Large intestine (tissue), 3 donors: ENCODE measurements around the gene XRCC6. TPM values are rescaled to one million over a fixed set of nuclear protein-coding genes. Genes with fewer than 3 reads are reported as not detected.
"Not testable (repeated sequence)": the region's sequence is repeated elsewhere in the genome, so short reads cannot be mapped to it uniquely, and the experiment has no call there.

Source experiments
- DNase-seq, 2 donors: peaks; one replicate each; pipeline versions ENCODE4 v3.0.0 to v3.0.0-alpha.2; 2013
- H3K27ac ChIP-seq: one replicate; pipeline ENCODE4 v1.5.1; 2013; ENCODE audit warnings: low read length
- H3K27me3 ChIP-seq: 2 replicates; pipeline ENCODE4 v1.6.1; 2013; ENCODE audit warnings: low read length; ENCODE audit not compliant: control insufficient read depth, insufficient read depth
- H3K36me3 ChIP-seq: 2 replicates; pipeline ENCODE4 v1.6.1; 2013; ENCODE audit warnings: low read length; ENCODE audit not compliant: control insufficient read depth, insufficient read depth
- H3K4me1 ChIP-seq: one replicate; pipeline ENCODE4 v1.6.1; 2013; ENCODE audit warnings: low read length; ENCODE audit not compliant: control insufficient read depth, insufficient read depth
- H3K4me3 ChIP-seq: one replicate; pipeline ENCODE4 v1.5.1; 2013; ENCODE audit warnings: low read length
- H3K9me3 ChIP-seq: one replicate; pipeline ENCODE4 v1.6.1; 2013; ENCODE audit warnings: mild to moderate bottlenecking, low read depth, low read length, moderate library complexity; ENCODE audit not compliant: control insufficient read depth
- WGBS: methylation state at CpG from one replicate; pipeline ENCODE4 v1.1.5; 2013; ENCODE audit warnings: low lambda C conversion rate; ENCODE audit not compliant: insufficient coverage; 5-methylcytosine and 5-hydroxymethylcytosine counted together
- polyA plus RNA-seq: library from polyadenylated mRNA; unstranded; fragments of 120-200 nt; gene quantifications from one replicate; pipeline ENCODE4 v1.2.1, GENCODE V29; 2013

XRCC6 gene
- polyA plus RNA-seq, 1 donor = 247 TPM

DNA sequence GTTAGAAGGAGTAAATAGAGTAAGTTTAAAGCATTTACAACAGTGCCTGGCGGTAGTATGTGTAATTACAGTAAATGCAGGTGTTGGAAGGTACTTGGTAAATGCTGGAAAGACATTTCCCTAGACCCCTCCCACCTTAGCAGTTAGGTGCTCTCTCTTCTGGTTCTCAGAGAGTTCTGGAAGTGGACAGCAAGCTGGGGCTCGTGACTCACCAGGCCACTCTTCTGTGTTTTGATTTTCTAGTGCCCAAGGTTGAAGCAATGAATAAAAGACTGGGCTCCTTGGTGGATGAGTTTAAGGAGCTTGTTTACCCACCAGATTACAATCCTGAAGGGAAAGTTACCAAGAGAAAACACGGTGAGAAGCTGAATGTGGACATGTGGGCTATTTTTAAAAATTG, 40.0 kb downstream of the XRCC6 start:
- WGBS = no CpG with 5 or more reads among the region's 3 CpGs
- no peak overlapping the region for H3K4me3 ChIP-seq
- H3K36me3 ChIP-seq = peaks cover 85% of the 10 kb centered on the region

GRCh38 chr22:41661713-41662112, 40.6 kb downstream of the XRCC6 start:
- H3K27ac ChIP-seq = no peak overlapping the region
- no peaks in the 10 kb centered on the region for H3K9me3 ChIP-seq
- H3K27me3 ChIP-seq = no peaks in the 10 kb centered on the region
- WGBS = 100% methylated on average over 1 of the region's 2 CpGs
- no peaks in the 10 kb centered on the region for H3K4me1 ChIP-seq
- H3K36me3 ChIP-seq = peaks cover 79% of the 10 kb centered on the region
- H3K4me3 ChIP-seq = no peak overlapping the region
- no peak for DNase-seq

More for the DNA sequence above, 40.0 kb downstream of the XRCC6 start:
- no peaks in the 10 kb centered on the region for H3K27me3 ChIP-seq
- H3K4me1 ChIP-seq = no peaks in the 10 kb centered on the region
- H3K27ac ChIP-seq = no peak overlapping the region
- DNase-seq = no peak
- H3K9me3 ChIP-seq = no peaks in the 10 kb centered on the region

- not testable (repeated sequence) for H3K4me1 ChIP-seq
- no CpG with 5 or more reads among the region's 9 CpGs for WGBS
These were observed 42.5 kb downstream of the XRCC6 start for GRCh38 chr22:41663594-41663993.

DNA sequence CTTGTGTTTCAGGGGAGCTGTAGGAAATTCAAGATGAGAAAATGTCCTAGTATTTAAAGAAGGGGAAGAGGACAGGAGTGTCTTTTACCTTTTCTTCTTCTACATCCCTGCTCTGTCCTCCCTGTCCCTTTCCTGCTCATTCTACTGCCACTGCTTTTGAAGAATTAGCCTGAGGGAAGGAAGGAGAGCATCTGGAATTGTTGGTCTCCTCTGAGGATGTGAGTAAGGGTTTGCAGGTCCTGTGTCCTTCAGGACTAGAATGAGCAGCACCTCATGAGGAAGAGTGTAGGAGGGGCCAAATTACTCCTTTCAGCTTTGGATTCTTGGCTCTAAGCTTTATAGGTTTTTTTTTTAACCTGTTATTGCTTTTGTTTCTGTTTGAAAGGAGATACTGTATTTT, 43.4 kb downstream of the XRCC6 start:
- Histone ChIP-seq H3K27me3 (no peaks in the 10 kb centered on the region), H3K4me1 (peaks cover 4% of the 10 kb centered on the region), H3K9me3 (no peaks in the 10 kb centered on the region), H3K36me3 (peaks cover 54% of the 10 kb centered on the region), H3K27ac (no peak overlapping the region), H3K4me3 (no peak overlapping the region)
- DNase-seq = no peak

More at GRCh38 chr22:41663594-41663993, 42.5 kb downstream of the XRCC6 start:
- H3K27ac ChIP-seq, H3K27me3 ChIP-seq, H3K4me3 ChIP-seq, DNase-seq, H3K9me3 ChIP-seq: not testable (repeated sequence)
- H3K36me3 ChIP-seq = peaks cover 62% of the 10 kb centered on the region

DNA sequence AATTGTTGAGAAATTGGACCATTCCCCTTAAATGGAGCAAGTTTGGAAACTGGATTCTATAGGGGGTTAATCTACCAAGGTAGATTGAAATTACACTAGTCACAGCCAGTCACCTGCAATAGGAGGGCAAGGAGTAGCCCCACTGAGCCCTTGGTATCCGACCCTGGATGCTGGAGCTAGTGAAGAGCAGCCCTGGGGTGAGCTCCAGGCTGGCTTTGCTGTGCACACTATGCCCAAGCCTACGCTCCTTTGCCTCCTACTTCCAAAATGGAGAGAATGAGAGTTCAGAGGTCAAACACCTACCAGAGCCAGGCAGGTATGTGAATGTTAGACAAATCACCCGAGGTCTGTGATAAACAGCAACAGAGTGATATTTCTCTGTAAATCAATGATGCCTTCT, 43.9 kb downstream of the XRCC6 start:
- no peak for DNase-seq
- Histone ChIP-seq H3K4me3 (no peak overlapping the region), H3K9me3 (no peaks in the 10 kb centered on the region), H3K27me3 (no peaks in the 10 kb centered on the region), H3K27ac (no peak overlapping the region), H3K4me1 (peaks cover 4% of the 10 kb centered on the region), H3K36me3 (peaks cover 50% of the 10 kb centered on the region)
- no CpG with 5 or more reads among the region's 3 CpGs for WGBS

GRCh38 chr22:41668971-41669911, 48.1 kb downstream of the XRCC6 start:
- no peak overlapping the region for H3K27ac ChIP-seq

GRCh38 chr22:41672096-41672495, 51.0 kb downstream of the XRCC6 start:
- not testable (repeated sequence) for H3K4me1 ChIP-seq, H3K27ac ChIP-seq, H3K4me3 ChIP-seq, H3K9me3 ChIP-seq, DNase-seq, H3K27me3 ChIP-seq
- 80% methylated on average over 1 of the region's 10 CpGs for WGBS
- peaks cover 21% of the 10 kb centered on the region for H3K36me3 ChIP-seq

More at GRCh38 chr22:41668971-41669911, 48.1 kb downstream of the XRCC6 start:
- Histone ChIP-seq H3K4me3 (no peak overlapping the region), H3K9me3 (no peaks in the 10 kb centered on the region), H3K27me3 (no peaks in the 10 kb centered on the region), H3K36me3 (peaks cover 20% of the 10 kb centered on the region), H3K4me1 (peaks cover 4% of the 10 kb centered on the region)
- WGBS = 100% methylated on average over 1 of the region's 21 CpGs
- no peak for DNase-seq

DNA sequence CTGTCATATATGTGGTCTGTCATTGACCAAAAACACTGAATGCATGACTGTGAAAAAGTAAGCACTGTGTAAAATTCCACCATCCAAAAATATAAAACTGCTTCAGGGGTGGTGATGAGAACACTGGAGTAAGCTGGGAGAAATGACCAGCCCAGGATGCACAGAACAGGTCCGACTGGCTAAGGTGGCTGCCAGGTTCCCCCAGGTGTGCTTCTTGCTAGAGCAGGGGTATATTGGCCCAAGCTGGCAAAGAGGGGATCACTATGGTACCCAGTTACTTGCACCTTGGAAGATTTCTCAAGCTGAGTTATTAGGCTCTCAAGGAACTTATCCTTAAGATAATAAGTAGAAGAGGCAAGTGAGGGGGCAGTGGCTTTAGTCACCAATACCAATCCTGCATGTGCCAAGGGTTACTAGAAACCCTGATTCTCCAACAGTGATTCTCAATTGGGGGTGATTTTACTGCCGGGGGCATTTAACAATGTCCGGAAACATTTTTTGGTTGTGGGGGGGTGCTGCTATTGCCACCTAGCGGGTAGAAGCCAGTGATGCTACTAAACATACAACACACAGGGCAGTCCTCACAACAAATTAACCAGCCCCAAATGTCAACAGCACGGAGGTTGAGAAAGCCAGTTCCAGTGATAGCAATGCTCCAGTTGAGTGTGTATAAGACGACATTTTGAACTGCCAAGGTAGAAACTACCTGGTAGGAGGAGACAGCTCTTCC, 51.9 kb downstream of the XRCC6 start:
- peaks cover 26% of the 10 kb centered on the region for H3K36me3 ChIP-seq
- no peak for DNase-seq
- H3K27ac ChIP-seq = no peak overlapping the region
- H3K9me3 ChIP-seq = no peaks in the 10 kb centered on the region
- no peaks in the 10 kb centered on the region for H3K27me3 ChIP-seq
- H3K4me3 ChIP-seq = no peak overlapping the region
- H3K4me1 ChIP-seq = no peaks in the 10 kb centered on the region
- no CpG with 5 or more reads among the region's 6 CpGs for WGBS

DNA sequence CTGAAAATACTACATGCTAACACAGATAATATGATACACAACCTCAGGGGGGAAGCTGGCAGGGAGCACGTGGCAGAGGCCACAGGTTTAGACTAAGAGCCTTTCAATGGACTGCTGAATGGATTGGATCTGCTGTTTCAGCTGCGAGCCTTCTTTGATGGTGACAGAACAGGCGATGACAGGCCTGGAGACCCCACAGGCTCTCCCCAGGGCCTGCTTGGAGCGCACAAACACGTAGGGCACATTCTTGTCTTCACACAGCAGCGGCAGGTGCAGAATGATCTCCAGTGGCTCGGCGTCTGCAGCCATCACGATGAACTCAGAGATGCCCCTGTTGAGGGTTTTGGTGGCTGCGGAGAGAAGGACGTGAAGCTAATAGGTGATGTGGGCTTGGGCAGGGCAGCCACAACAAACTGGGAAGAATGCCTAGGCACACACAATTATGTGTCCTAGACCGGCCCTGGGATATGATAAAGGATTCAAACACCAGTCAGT, 53.8 kb downstream of the XRCC6 start:
- Histone ChIP-seq H3K9me3 (no peaks in the 10 kb centered on the region), H3K4me1 (no peaks in the 10 kb centered on the region), H3K27ac (no peak overlapping the region), H3K36me3 (peaks cover 42% of the 10 kb centered on the region), H3K4me3 (no peak overlapping the region), H3K27me3 (no peaks in the 10 kb centered on the region)
- DNase-seq = no peak
- no CpG with 5 or more reads among the region's 12 CpGs for WGBS

DNA sequence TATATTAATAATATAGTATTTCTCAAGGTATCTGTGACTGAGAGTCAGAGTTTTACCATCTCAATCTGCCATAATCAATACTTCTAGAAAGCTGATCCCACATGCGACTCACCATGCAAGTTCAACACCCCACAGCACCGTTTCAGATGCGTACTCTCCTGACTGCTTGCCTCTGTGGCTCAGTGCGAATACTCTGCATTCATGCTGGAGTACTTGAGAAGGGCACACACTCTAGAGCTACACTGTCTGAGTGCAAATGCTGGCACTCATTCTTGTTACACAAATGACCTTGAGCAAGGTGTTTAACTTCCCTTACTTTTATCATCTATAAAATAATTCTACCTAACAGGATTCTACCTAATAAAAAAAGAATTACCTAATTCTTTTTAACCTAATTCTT, 55.0 kb downstream of the XRCC6 start:
- Histone ChIP-seq H3K4me1 (no peaks in the 10 kb centered on the region), H3K27me3 (no peaks in the 10 kb centered on the region), H3K36me3 (peaks cover 45% of the 10 kb centered on the region), H3K9me3 (no peaks in the 10 kb centered on the region), H3K4me3 (no peak overlapping the region), H3K27ac (no peak overlapping the region)
- DNase-seq = no peak
- WGBS = no CpG with 5 or more reads among the region's 4 CpGs
